GM12892 (cell line): ENCODE measurements around the gene LRFN2.

ENCODE experiments used
- POLR2AphosphoS5 ChIP-seq: IDR thresholded peaks from 2 replicates; pipeline ENCODE4 v1.6.1; 2011; ENCODE audit warnings: low read depth, low read length, control low read depth
- TAF1 ChIP-seq: IDR thresholded peaks from 2 replicates; pipeline ENCODE4 v1.6.1; 2011; ENCODE audit warnings: low read depth, mild to moderate bottlenecking, control low read depth, low read length, borderline replicate concordance

DNA sequence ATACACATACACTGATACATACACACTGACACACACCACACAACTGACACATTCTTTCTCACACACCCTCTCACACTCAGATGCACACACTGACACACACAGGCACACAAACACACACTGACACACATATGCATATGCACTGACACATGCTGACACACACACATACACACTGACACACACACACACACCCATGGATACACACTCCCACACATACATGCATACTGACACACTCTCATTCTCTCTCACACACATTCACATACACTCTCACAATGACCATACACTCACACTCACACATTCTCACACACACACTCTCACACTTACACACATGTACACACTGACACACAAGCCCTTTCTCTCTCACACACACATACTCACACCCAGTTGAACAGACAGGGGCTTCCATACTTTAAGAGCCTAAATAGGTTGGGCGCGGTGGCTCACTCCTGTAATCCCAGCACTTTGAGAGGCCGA is 236.4 kb downstream of the LRFN2 start:
- no peak for TF ChIP-seq POLR2AphosphoS5
- TF ChIP-seq TAF1: no peak
